ENCODE results near the gene RICTOR.

DNA sequence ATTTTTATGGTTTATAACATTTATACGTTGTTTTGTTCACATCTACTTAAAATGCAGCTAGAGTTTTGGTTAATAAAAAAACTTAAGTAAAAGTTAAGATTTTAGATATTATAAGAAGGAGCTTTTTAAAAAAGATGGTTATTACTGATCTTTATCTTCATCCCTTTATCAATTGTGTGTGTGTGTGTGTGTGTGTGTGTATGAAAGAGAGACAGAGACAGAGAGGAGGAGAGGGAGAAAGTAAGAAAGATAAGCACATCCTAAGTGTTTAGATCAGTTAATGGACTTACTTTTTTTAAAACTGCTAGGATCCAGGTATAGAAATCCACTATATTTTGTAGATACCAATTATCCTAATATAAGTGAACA lies 45.8 kb upstream of the RICTOR start:
- TF ChIP-seq, protein P1, sequence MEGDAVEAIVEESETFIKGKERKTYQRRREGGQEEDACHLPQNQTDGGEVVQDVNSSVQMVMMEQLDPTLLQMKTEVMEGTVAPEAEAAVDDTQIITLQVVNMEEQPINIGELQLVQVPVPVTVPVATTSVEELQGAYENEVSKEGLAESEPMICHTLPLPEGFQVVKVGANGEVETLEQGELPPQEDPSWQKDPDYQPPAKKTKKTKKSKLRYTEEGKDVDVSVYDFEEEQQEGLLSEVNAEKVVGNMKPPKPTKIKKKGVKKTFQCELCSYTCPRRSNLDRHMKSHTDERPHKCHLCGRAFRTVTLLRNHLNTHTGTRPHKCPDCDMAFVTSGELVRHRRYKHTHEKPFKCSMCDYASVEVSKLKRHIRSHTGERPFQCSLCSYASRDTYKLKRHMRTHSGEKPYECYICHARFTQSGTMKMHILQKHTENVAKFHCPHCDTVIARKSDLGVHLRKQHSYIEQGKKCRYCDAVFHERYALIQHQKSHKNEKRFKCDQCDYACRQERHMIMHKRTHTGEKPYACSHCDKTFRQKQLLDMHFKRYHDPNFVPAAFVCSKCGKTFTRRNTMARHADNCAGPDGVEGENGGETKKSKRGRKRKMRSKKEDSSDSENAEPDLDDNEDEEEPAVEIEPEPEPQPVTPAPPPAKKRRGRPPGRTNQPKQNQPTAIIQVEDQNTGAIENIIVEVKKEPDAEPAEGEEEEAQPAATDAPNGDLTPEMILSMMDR (conservative IDR thresholded peaks at IDR 0.05; ENCODE audit: low read depth, low read length): no peak
- TF ChIP-seq MXI1 (IDR thresholded peaks at IDR 0.05; ENCODE audit: borderline replicate concordance, low read depth, low read length): no peak
- no peak for TF ChIP-seq POLR2A (IDR thresholded peaks at IDR 0.05; ENCODE audit: low read depth, low read length)
- TF ChIP-seq, protein P2, sequence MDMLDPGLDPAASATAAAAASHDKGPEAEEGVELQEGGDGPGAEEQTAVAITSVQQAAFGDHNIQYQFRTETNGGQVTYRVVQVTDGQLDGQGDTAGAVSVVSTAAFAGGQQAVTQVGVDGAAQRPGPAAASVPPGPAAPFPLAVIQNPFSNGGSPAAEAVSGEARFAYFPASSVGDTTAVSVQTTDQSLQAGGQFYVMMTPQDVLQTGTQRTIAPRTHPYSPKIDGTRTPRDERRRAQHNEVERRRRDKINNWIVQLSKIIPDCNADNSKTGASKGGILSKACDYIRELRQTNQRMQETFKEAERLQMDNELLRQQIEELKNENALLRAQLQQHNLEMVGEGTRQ (IDR thresholded peaks at IDR 0.05; ENCODE audit: low read depth, low read length): no peak
- TF ChIP-seq RFX5 (IDR thresholded peaks at IDR 0.05; ENCODE audit: low read depth, low read length): no peak
- no peak for TF ChIP-seq CEBPB (IDR thresholded peaks at IDR 0.05; ENCODE audit: low read depth, low read length)
- TF ChIP-seq FOS (IDR thresholded peaks at IDR 0.05; ENCODE audit: low read depth, low read length): no peak
- no peak for TF ChIP-seq MAZ (IDR thresholded peaks at IDR 0.05; ENCODE audit: borderline replicate concordance, low read depth, low read length)
- TF ChIP-seq RCOR1 (IDR thresholded peaks at IDR 0.05; ENCODE audit: insufficient replicate concordance, low read length): no peak
- no peak for TF ChIP-seq RAD21 (IDR thresholded peaks at IDR 0.05; ENCODE audit: low read length)
- TF ChIP-seq SMC3 (IDR thresholded peaks at IDR 0.05; ENCODE audit: low read depth, low read length): no peak
